Germinal center (tissue), 1 donor: ENCODE results near the gene MEX3C.
A peak's percentile ranks its signal among the peaks of the same experiment; 100 is the strongest.

Experiments used
- DNase-seq: peaks from one replicate; pipeline ENCODE4 v3.0.0; 2012; ENCODE audit warnings: mixed read lengths, low spot score

The MEX3C gene

DNA sequence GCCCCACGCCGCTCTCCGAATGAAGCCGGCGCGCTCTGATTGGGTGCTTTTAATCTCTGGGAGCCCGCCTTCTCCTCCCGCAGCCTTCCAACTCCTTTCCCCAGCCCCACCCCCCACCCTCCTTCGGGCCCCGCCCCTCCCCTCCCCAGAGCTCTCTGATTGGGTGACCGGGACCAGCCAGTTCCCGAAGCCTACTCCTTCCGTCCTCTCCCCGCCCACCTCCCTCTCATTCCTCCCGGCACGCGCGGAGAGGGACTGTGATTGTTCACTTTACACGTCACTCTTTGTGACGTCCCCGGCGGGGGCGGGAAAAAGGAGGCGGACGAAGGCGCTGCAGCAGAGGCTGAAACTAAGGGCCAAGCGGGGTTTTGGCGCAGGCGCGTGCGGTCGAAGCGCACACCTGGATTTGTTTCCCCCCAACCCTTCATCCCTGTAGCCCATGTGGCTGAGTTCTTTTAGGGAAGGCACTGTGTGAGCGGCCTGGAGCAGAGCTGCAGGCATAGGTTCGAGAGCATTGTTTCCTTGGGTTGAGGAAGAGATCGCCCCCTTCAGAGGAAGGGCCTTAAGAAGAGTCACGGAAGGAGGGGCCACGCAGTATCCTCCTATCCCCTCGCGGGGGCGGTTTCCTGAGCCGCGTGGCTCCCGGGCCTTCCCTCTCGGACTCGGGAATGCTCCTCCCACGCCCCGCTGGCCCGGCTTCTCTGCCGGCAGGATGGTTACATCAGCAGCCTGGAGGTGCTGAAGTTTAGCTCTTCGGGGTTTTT, at the start of gene MEX3C:
MEX3C (minus strand) TSS at position 21 of the 764 bp plus-strand sequence. CDS start 361 bp downstream, outside the sequence.
- DNase-seq = peak; percentile 97

- DNase-seq = no peak
Observed at GRCh38 chr18:51241226-51241625, 43.7 kb upstream of the MEX3C start.

DNA sequence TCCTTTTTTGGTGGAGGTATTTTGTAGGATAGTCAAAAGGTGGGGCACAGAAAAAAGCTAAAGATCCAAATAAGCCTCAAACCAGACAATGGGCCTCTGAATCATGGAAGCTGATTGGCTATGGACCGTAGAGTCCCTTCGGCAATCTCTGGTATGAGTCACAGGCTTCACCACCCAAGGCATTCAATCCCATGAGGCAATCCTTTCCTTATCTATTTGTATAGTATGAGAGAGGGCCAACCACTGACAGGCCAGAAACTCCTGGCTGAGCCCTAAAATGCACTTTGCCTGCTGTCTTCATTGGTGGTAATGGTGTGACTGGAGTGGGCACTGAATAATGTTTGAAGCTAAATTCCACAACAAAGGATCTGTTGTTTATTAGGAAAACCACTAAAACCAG, 38.7 kb upstream of the MEX3C start:
- no peak for DNase-seq

DNA sequence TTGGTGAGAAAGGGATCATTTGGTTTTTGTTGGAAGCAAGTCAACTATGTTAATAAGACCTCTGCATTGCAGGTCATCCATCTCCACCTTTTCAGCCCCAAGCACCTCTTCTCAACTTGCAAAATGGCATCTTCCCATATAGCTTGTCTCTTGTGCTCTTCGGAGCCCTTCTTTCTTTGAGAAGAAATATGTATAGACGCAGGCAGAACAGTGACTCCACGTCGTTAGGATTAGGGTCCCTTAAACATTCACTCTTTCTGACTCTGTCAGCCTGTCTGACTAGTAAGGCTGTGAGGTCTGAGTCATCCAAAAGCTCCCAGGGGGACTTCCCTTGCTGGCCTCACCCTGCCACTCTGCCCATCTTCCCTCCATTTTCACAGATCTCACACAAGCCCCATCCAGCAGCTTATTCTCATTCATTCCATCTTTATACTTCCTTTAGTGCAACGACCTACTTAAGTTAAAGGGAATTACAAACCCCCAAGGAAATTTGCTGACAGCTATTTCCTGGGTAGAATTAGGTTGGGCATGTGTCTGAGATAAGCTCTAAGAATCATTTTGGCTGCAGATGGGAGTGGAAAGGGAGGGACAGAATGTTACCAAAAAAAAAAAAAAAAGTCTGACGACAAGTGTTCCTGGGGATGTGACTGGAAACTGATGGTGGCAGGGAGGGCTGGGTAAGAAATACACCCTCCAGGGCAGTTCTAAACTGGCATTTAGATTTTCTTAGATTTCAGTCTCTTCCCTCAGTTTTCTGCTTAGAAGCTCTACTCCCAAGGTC, 37.7 kb upstream of the MEX3C start:
- DNase-seq = no peak

DNA sequence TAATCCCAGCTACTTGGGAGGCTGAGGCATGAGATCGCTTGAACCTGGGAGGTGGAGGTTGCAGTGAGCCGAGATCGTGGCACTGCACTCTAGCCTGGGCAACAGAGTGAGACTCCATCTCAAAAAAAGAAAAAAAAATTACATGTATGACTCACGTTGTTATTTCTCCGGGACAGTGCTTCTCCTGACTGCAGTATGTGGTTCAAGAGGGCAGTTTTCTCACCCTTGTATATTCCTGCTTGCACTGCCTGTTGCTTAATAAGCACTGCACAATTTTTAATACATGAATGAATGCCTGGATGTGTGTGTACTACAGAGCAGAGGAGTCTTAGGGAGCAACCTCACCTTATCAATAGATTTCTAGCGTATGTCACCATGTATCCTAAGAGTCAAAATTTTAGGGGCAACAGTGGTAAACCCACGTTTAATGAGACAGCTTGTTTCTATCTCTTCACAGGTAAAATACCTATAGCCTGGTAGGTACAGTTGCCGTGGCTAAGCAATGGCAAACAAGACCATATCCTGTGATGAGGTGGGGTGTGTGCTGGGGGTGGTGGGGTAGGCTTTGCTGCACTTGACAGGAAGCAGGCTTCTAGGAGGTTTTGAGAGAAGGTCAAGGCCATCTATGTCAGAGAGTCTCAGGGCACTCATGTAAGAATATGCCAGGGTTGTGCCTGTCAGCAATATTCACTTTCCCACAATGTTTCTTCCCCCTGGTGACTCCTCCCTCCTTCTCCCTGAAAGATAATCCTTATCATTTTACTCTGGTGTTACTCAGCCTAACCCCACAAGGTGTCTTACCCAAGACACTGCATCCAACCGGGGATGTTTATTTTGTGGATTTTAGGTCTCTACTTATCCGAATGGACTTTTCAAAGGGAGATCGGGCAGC, 36.9 kb upstream of the MEX3C start:
- DNase-seq = no peak

- DNase-seq = no peak
Observed at GRCh38 chr18:51229328-51229727, 31.8 kb upstream of the MEX3C start.

DNA sequence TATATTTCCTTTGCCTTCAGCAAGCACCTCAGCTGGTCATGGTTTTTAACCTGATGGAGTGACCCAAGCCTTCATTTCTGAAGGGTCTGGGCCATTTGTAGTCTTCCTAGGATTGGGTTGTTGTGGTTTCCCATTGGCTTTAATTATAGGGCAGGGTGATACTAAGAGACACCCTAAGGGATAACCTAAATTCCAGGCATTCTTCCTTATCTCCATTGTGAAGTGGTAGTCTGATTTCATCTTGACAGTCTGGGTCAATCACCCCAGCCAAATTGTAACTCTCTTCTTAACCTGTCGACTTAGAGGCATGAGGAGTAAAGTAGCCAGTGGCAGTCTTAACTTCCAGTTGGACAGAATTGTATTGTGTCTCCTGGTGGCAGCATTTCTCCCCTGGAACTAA, 30.2 kb upstream of the MEX3C start:
- no peak for DNase-seq

- no peak for DNase-seq
Observed at GRCh38 chr18:51226587-51227350, 29.3 kb upstream of the MEX3C start.

GRCh38 chr18:51226068-51226467, 28.6 kb upstream of the MEX3C start:
- no peak for DNase-seq

- no peak for DNase-seq
Observed at GRCh38 chr18:51212606-51213005, 15.1 kb upstream of the MEX3C start.

DNA sequence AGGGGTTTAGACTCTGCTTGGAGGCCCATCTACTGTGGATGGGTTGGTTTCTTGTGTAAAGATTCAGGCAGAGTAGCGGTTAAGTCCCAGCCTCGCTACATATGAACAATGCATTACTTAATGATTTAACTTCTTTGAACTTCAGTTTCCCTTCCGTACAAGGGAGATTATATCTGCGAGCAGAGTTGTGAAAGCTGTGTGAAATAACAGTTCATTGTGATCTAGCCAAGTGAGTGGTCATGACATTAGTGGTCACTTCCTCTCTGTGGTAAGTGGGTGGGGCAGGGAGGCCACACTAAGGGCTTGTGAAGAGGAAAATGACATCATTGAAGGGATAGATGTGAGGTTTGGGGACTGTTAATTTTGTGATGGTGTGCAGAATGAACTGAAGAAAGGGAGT, 14.1 kb upstream of the MEX3C start:
- no peak for DNase-seq

- DNase-seq = peak; percentile 41
Observed at GRCh38 chr18:51196811-51197660, 445 bp downstream of the MEX3C start.

- peak; percentile 19 for DNase-seq
Observed at GRCh38 chr18:51196118-51196810, 1.2 kb downstream of the MEX3C start.

- DNase-seq = peak; percentile 7
Observed at GRCh38 chr18:51195451-51196117, 1.9 kb downstream of the MEX3C start.

DNA sequence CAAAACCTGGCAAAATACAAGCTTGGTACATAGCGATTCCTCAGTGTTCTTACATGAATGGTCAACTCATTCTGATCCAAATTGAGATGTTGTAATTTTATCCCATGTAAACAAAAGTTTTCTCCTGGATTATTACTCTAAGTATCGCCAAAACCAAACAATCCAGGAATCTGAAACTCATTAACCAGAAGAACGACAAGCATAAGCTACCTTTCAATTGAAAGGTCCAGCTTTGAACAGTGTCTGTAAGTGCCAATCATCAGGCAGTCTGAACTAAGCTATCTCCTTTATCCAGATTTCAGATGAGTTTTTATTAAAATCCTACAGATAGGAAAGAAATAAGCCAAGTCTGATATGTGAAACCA, 2.4 kb downstream of the MEX3C start:
- DNase-seq = no peak

DNA sequence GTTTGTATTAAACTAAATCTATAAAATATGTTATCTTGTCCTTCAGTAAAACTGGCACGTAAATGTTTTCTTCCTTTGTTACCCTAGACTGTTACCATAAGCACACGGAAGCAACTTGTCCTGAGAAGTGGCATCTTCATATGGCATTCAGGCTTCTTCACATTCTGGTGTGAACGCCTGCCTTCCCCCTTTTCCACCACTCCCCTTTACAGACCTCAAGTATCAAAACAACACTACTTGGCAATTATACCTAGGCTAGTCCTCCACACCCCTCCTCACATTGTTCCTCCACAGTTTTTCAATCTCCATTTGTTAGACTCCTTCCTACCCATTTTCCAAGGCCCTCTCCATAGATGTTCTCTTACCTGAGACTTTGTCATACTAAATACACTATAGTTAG, 2.9 kb downstream of the MEX3C start:
- DNase-seq = no peak

GRCh38 chr18:51193621-51194287, 3.7 kb downstream of the MEX3C start:
- no peak for DNase-seq

DNA sequence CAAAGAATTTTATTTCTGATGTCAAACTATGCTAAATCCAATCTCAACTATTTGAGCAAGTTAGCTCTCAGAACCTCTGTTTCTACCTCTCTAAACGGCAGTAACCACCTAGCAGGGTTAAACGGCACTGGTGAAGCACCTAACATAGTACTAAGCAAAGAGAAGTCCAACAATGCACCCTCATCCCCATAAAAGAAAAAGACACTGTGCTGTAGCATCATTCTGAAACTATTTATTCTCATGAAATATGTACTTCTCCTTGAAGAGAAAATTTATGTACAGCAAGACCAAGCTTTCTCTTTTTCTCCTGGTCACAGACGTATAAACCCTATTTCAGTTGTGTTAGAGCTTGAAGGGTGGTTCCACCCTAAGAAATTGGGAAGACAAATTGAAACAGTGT, 4.8 kb downstream of the MEX3C start:
- DNase-seq = no peak

- DNase-seq = no peak
Observed at GRCh38 chr18:51192026-51192425, 5.5 kb downstream of the MEX3C start.
